Urinary bladder (tissue), 4 donors: Measurements from ENCODE around the gene PALS2. TPM values are rescaled to one million over a fixed set of nuclear protein-coding genes. Genes with fewer than 3 reads are reported as not detected.

Experiments used
- DNase-seq: peaks from one replicate; pipeline ENCODE4 v3.0.0-alpha.2; 2015; ENCODE audit errors: extremely low spot score
- H3K27ac ChIP-seq: one replicate; pipeline ENCODE4 v1.5.1; 2013; ENCODE audit warnings: low read depth, mild to moderate bottlenecking, moderate library complexity
- H3K36me3 ChIP-seq: one replicate; pipeline ENCODE4 v1.6.1; 2013; ENCODE audit warnings: mild to moderate bottlenecking, moderate library complexity; ENCODE audit not compliant: insufficient read depth
- H3K4me1 ChIP-seq: one replicate; pipeline ENCODE4 v1.6.1; 2013; ENCODE audit warnings: mild to moderate bottlenecking, moderate library complexity; ENCODE audit not compliant: insufficient read depth
- H3K4me3 ChIP-seq: one replicate; pipeline ENCODE4 v1.5.1; 2013; ENCODE audit warnings: low read depth, low read length
- WGBS: extraction: QIAGEN DNeasy Blood & Tissue Kit; methylation state at CpG from one replicate; pipeline ENCODE4 v1.1.7; 2013; 5-methylcytosine and 5-hydroxymethylcytosine counted together
- polyA plus RNA-seq: library from polyadenylated mRNA; stranded (reverse); fragments of 200-250 nt; gene quantifications from one replicate; pipeline ENCODE4 v1.2.3, GENCODE V29; 2013
- total RNA-seq: library from RNA; depleted of rRNA; stranded (reverse); fragments of >200 nt; gene quantifications from one replicate; pipeline ENCODE4 v1.2.3, GENCODE V29; 2014
- donor health status: healthy with polysubstance abuse.
- donor health status: healthy.

The PALS2 gene
- total and polyA plus RNA-seq, 2 donors = 2.6 to 31.8 TPM

DNA sequence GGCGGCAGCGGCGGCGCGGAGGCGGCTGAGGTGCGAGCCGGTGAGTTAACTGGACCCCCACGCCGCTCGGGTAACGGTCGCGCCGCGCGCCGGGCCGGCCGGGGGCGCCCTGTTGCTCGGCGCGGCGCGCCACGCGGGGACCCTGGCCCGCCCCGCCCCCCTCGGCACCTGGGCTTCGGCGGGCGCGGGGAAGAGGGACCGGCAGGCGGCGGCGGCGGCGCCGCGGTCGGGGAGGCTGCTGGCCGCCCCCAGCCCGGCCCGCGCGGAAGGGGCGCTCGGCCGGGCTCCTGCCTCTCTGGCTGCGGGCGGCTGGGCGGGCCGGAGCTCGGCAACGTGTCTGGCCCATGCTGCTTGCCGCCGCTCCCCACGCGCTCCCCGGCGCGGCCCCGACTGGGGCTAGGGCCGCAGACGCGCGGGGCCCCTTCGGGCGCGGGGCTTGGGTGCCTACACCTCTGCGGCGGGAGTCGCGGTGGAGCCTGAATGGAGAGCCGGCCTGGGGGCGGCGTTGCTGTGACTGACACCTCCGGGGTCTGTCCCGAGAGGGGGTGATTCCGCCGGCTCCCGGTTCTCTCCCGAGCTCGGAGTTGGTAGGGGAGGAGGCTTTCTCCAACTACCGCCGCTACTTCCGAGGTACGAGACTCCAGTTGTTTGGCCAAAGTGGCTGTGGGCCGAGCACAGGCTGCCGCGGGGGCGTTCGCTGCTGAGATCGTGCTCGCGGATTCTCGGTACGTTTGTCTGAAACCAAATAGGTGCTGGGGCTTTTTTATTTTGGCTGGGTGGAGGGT lies 494 bp downstream of the PALS2 start:
- no peak for DNase-seq
- no peaks in the 10 kb centered on the region for H3K36me3 ChIP-seq
- H3K4me3 ChIP-seq = peak overlapping the region; percentile 78
- under 1% methylated on average over 90 of the region's 101 CpGs for WGBS
- no peak overlapping the region for H3K27ac ChIP-seq
- no peaks in the 10 kb centered on the region for H3K4me1 ChIP-seq

- no peaks in the 10 kb centered on the region for H3K4me1 ChIP-seq
- peak overlapping the region; percentile 78 for H3K4me3 ChIP-seq
- DNase-seq = no peak
- H3K27ac ChIP-seq = no peak overlapping the region
- no peaks in the 10 kb centered on the region for H3K36me3 ChIP-seq
- WGBS = 20% methylated on average over 11 of the region's 11 CpGs
These were observed 1.1 kb downstream of the PALS2 start for GRCh38 chr7:24574386-24574785.

- DNase-seq = no peak
- Histone ChIP-seq H3K4me1 (no peaks in the 10 kb centered on the region), H3K4me3 (no peak overlapping the region), H3K27ac (no peak overlapping the region), H3K36me3 (no peaks in the 10 kb centered on the region)
- WGBS = 93% methylated on average over 4 of the region's 4 CpGs
These were observed 1.7 kb downstream of the PALS2 start for GRCh38 chr7:24574950-24575349.

- no peak overlapping the region for H3K4me3 ChIP-seq
- no peaks in the 10 kb centered on the region for H3K4me1 ChIP-seq
- H3K36me3 ChIP-seq = no peaks in the 10 kb centered on the region
- DNase-seq = no peak
- WGBS = 25% methylated on average over 2 of the region's 2 CpGs
- no peak overlapping the region for H3K27ac ChIP-seq
These were observed 3.1 kb downstream of the PALS2 start for GRCh38 chr7:24576171-24577025.

- H3K36me3 ChIP-seq = no peaks in the 10 kb centered on the region
- DNase-seq = no peak
- 93% methylated on average over 3 of the region's 3 CpGs for WGBS
- no peak overlapping the region for H3K27ac ChIP-seq
- H3K4me3 ChIP-seq = no peak overlapping the region
- H3K4me1 ChIP-seq = no peaks in the 10 kb centered on the region
These were observed 4.8 kb downstream of the PALS2 start for GRCh38 chr7:24578052-24578451.

GRCh38 chr7:24580283-24580946 lies 7.2 kb downstream of the PALS2 start:
- 56% methylated on average over 2 of the region's 2 CpGs for WGBS
- Histone ChIP-seq H3K27ac (no peak overlapping the region), H3K36me3 (no peaks in the 10 kb centered on the region), H3K4me3 (no peak overlapping the region), H3K4me1 (no peaks in the 10 kb centered on the region)
- DNase-seq = no peak

GRCh38 chr7:24582166-24582565 lies 8.9 kb downstream of the PALS2 start:
- no peak overlapping the region for H3K27ac ChIP-seq
- H3K4me1 ChIP-seq = no peaks in the 10 kb centered on the region
- DNase-seq = no peak
- H3K4me3 ChIP-seq = no peak overlapping the region
- no peaks in the 10 kb centered on the region for H3K36me3 ChIP-seq
- WGBS = 50% methylated on average over 2 of the region's 2 CpGs

GRCh38 chr7:24587853-24588252 lies 14.6 kb downstream of the PALS2 start:
- no peaks in the 10 kb centered on the region for H3K4me1 ChIP-seq
- no peak overlapping the region for H3K4me3 ChIP-seq
- 81% methylated on average over 3 of the region's 3 CpGs for WGBS
- no peaks in the 10 kb centered on the region for H3K36me3 ChIP-seq
- no peak for DNase-seq
- H3K27ac ChIP-seq = no peak overlapping the region

DNA sequence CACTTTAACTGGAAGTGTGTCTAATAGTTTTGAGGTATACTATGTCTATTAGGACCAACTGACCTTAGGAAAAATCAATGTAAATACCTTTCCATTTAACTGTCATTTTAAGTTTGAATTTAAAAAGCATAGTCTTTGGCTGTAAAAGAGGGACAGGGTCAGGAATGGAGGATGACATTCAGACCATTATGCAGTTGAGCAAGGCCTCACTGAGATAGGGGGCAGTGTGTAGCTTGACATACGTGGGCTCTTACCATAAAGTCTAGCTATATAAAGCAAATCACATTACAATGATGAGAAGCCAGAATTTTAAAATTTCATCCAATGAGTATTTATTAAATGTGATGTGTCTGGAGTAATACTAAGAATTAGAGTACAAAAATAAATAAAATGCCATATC lies 17.9 kb downstream of the PALS2 start:
- 72% methylated on average over 1 of the region's 1 CpG for WGBS
- Histone ChIP-seq H3K27ac (no peak overlapping the region), H3K4me3 (no peak overlapping the region), H3K4me1 (peaks cover 2% of the 10 kb centered on the region), H3K36me3 (no peaks in the 10 kb centered on the region)
- no peak for DNase-seq

GRCh38 chr7:24595671-24596418 lies 22.6 kb downstream of the PALS2 start:
- Histone ChIP-seq H3K27ac (no peak overlapping the region), H3K4me3 (no peak overlapping the region), H3K4me1 (peaks cover 2% of the 10 kb centered on the region), H3K36me3 (no peaks in the 10 kb centered on the region)
- WGBS = 95% methylated on average over 7 of the region's 7 CpGs
- DNase-seq = no peak

DNA sequence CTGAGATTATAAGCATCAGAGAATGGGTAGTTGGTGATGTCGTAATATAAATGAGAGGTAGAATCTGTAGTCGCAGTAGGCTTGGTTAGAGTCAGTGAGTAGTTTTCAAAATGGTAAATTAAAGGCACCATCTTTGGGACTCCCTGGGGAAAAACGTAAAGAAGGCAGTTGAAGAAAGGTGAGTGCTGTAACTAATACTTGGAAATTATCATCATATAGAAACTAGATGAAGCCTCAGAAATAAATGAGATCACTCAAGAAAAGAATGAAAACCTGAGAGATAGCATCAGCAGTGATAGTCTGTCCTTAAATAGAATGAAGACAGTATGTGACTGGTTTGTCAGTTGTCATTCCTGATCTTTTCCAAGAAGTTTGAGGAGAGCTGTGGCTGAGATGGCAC lies 23.8 kb downstream of the PALS2 start:
- 76% methylated on average over 3 of the region's 3 CpGs for WGBS

GRCh38 chr7:24601600-24601999 lies 28.3 kb downstream of the PALS2 start:
- WGBS = 83% methylated on average over 1 of the region's 1 CpG
- Histone ChIP-seq H3K36me3 (no peaks in the 10 kb centered on the region), H3K4me3 (no peak overlapping the region), H3K4me1 (no peaks in the 10 kb centered on the region), H3K27ac (no peak overlapping the region)
- DNase-seq = no peak

More for the DNA sequence above, 23.8 kb downstream of the PALS2 start:
- Histone ChIP-seq H3K36me3 (no peaks in the 10 kb centered on the region), H3K4me1 (peaks cover 2% of the 10 kb centered on the region), H3K4me3 (no peak overlapping the region), H3K27ac (no peak overlapping the region)
- no peak for DNase-seq

DNA sequence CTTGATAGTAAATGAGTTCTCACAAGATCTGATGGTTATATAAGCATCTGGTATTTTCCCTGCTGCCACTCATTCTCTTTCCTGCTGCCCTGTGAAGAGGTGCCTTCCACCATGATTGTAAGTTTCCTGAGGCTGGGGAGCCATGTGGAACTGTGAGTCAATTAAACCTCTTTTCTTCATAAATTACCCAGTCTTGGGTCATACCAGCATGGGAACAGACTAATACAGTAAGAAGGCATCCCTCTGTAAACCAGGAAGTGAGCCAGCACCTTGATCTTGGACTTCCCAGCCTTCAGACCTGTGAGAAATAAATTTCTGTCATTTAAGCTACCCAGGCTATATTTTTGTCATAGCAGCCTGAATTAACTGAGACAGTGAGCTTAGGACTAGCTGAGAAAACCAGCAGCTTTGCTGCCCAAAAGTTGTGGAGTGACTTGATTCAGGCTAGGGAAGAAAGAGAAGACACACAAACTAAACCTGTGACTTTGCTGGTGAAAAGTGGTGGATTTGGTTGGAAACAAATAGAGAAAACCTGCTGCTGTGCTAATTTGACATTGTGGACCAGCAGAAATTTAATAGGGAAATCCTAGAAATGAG lies 29.7 kb downstream of the PALS2 start:
- Histone ChIP-seq H3K27ac (no peak overlapping the region), H3K4me3 (no peak overlapping the region), H3K4me1 (no peaks in the 10 kb centered on the region), H3K36me3 (no peaks in the 10 kb centered on the region)
- DNase-seq = no peak
